NCI-H748 (cell line): ENCODE results near the gene RNLS.
"Not testable (repeated sequence)": the region's sequence is repeated elsewhere in the genome, so short reads cannot be mapped to it uniquely, and the experiment has no call there.

Experiments used
- DNase-seq: peaks from one replicate; lab custom pipeline; 2025; ENCODE audit not compliant: unreplicated experiment; lab: John Stamatoyannopoulos, UW

RNLS gene

GRCh38 chr10:88525371-88526069 lies 57.6 kb downstream of the RNLS start:
- DNase-seq, result no peak

- DNase-seq, result no peak
Measured at GRCh38 chr10:88523739-88524400, 59.2 kb downstream of the RNLS start.

DNA sequence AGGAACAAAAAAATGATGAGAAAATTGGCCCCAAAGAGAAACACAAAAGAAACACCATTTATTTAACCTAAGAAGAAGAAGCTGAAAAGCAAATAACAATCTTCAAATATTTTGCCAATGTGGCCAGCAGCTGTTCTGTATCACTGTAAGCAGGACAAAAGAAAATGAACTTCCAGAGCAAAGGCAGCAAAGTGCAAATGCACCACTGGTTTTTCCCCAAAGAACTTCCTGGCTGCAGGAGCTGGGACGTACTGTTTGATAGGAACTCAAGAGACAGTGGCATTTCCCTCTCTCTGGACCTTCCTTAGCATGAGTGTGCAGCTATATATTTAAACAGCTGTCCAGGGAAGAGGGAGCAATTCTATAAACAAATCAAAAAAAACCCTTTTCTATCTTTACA lies 60.4 kb downstream of the RNLS start:
- DNase-seq, result no peak

DNA sequence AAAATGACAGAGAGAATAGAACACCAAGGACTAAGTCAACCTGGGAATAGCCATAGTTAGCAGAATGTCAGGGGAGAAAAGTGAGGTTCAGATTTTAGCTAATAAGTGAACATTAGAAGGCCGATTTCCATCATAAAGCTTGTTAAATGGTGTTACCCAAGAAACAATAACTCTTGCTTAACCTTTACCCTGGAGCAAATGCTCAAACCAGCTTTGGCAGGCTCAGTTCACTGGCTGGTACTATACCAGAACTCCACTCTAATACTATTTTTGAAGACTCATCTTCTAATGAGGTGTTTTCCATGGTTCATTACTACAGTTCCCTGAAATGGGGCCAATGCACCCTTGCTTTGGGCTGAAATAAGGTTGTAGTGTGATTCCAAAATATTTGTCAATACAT lies 61.3 kb downstream of the RNLS start:
- no peak for DNase-seq

GRCh38 chr10:88515235-88515634 lies 67.9 kb downstream of the RNLS start:
- DNase-seq, result no peak

DNA sequence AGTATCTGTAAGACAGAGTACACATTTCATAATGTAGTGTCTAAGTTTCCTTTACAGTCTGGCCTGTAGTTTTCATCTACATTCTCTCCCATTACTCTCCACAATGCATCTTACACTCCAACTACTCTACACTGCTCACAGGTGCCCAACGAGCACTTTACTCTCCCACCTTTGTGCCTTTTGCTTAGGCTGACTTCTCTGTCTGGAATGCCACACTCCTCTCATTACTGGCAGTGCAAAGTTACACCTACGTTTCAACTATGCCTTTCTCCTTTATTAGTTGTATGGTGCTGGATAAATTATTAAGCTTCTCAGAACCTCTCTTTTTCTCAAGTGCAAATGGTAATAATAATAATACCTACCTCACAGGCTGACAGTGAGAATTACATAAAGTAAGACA lies 70.5 kb downstream of the RNLS start:
- no peak for DNase-seq

DNA sequence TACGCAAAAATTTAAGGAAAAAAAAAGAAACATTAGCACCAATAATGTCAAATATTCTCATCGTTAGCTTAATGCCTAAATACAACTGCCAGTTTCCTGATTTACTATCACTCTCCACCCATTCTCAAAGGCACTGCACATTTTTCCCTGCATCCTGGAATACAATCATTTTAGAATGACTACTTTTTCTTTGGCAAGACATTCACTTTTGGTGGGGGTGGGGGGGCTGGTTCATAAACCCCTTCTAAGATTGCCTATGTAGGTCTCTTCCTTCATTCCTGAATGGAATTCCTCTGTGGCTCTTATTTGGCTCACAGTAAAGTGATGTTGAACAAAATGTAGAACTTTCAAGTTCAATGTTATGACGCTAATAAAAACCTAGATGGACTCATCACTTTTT lies 74.3 kb downstream of the RNLS start:
- DNase-seq, result no peak

- DNase-seq, result no peak
Measured at GRCh38 chr10:88507826-88508453, 75.2 kb downstream of the RNLS start.

DNA sequence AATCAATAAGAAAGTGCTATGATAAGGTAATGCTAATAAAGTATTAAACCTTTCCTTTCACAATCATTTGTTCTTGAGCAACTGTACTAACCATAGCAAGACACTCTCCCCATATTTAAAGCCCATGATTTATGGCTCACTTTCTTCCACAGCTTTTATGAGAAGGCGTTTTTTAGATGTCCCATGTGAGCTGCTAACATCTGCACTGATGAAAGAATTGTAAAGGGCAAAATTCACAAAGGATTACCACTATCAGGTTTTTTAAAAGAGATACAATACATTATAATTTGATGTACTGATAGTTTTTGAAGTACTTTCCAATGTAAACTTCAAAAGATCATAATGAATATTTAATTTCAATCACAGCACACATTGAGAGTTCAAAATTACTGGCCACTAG lies 75.7 kb downstream of the RNLS start:
- no peak for DNase-seq

GRCh38 chr10:88505680-88506215 lies 77.4 kb downstream of the RNLS start:
- no peak for DNase-seq

GRCh38 chr10:88505265-88505664 lies 77.9 kb downstream of the RNLS start:
- no peak for DNase-seq

DNA sequence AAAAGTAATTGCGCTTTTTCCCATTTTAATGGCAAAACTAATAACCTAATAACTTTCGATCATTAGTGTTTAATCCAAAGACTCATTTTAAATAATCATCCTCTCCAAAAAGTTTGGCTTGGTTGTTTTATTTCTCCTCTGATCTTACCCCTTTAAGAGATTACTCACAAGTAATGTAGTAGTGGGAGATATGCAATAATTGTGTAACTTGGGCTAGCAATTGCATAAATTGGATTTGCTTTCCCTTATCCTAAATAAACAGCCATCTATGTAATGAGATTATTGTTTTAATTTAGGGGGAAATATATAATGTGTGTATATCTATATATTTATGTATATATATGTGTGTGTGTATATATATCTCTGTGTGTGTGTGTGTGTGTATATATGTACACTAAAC lies 82.5 kb downstream of the RNLS start:
- DNase-seq, result no peak

GRCh38 chr10:88499569-88500470 lies 83.3 kb downstream of the RNLS start:
- no peak for DNase-seq

DNA sequence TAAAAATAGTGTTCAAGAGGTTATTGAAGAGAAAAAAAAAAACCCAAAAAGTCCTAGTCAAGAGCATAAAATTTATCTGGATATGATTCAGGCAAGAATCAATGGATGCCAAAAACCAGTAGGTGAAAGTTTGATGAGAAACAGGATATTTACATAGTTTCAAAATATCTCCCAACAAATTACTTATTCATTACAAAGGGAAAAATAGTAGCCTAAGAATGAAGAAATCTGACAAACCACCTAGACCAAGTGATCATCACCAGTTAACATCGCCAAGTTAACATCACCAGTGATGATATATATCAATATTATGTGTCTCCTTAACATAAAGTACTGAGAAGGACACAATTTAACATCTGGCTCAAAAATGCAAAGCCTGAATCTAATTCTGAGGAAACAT lies 85.2 kb downstream of the RNLS start:
- DNase-seq, result no peak

DNA sequence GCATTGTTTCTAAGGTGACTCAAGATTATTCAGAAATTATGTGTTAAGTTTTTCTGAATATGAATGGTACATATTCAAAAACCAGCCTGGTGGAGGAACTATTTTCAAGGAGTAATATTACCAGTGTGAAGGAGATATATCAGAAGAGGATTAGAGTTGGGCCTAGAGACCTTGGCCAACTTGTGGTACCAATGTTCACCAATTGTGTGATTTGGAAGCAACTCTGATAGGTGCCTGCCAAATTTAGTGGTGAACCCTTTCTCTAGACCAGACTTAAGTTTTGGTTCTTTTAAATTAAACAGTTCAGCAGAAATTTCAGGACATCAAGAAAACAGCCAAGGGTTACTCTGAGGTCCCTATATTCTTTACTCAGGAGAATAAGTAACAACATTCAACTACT lies 88.6 kb downstream of the RNLS start:
- no peak for DNase-seq

DNA sequence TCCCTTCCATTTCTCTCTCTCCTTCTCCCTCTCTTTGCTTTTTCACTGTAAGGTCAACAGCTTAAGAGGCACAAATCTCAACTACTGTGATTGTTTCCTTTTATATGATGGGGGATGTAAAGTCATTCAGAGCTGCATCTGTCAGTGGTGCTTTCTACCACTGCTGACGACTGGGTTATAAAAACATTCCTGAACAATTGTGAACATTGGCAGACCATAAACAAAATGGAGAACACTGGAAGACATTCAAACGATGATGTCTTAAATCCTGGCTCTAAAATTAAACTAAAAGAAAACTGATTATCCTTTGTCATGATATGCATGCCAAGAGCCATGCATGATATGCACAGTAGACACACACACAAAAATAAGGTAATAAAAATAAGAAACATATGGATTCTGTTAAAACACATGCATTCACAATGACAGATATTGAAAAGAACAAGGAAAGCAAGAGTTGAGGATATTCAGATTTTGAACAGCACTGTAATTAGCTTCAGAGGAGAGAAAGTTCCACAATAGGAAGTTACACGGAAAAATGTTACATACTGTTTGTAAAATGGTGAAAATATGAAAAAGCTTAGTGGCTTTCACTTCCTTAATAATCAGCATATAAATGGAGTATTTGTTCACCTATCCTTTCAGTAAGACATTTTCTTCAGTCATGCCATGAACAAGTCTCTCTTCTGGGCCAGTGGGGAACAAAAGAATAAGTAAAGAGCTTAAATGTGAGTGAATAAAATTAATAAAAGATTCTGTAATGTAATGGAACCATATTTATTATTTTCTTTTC lies 89.2 kb downstream of the RNLS start:
- DNase-seq, result no peak

DNA sequence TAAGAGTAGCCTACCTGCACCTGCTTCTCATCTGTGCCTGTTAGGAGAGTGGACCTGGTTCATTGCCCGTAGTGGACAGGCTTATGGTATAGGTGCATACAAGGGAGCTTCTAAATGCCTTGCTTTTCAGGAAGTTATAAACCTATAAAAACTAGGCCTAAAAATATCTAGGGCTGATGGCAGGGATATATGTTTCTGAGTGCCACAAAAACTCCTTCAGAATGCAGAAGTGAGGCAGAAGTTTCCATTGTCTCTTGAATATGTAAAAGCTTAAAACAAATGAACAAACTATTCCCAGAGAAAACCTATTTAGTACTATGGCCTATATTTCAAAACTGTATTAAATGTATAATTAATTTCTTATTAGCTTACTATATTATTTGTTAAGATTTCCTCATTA lies 91.8 kb downstream of the RNLS start:
- no peak for DNase-seq

- no peak for DNase-seq
Measured at GRCh38 chr10:88490231-88490980, 92.7 kb downstream of the RNLS start.

GRCh38 chr10:88489107-88489506 lies 94.0 kb downstream of the RNLS start:
- DNase-seq, result peak; percentile 79

DNA sequence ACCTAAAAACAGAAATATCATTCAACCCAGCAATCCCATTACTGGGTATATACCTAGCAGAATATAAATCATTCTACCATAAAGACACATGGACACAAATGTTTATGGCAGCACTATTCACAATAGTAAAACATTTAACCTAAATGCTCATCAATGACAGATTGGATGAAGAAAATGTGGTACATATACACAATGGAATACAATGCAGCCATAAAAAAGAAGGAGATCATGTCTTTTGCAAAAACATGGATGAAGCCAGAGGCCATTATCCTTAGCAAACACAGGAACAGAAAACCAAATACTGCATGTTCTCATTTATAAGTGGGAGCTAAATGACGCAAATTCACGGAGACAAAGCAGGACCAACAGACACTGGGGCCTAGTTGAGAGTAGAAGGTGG lies 96.3 kb downstream of the RNLS start:
- not testable (repeated sequence) for DNase-seq
